PC-9 (cell line): ENCODE data around the gene IDH3G.

Experiments used
- EZH2 ChIP-seq: fragments of 200-600 bp; sonication (generic); IDR thresholded peaks from 2 replicates; pipeline ENCODE4 v1.8.0; 2017; ENCODE audit warnings: antibody characterized with exemption, low read depth
- TF ChIP-seq, protein P1 (sequence below): fragments of 200-600 bp; sonication (generic); conservative IDR thresholded peaks from 2 replicates; pipeline ENCODE4 v1.6.1; 2017; ENCODE audit warnings: mixed run types, antibody characterized with exemption, mild to moderate bottlenecking, moderate library complexity

DNA sequence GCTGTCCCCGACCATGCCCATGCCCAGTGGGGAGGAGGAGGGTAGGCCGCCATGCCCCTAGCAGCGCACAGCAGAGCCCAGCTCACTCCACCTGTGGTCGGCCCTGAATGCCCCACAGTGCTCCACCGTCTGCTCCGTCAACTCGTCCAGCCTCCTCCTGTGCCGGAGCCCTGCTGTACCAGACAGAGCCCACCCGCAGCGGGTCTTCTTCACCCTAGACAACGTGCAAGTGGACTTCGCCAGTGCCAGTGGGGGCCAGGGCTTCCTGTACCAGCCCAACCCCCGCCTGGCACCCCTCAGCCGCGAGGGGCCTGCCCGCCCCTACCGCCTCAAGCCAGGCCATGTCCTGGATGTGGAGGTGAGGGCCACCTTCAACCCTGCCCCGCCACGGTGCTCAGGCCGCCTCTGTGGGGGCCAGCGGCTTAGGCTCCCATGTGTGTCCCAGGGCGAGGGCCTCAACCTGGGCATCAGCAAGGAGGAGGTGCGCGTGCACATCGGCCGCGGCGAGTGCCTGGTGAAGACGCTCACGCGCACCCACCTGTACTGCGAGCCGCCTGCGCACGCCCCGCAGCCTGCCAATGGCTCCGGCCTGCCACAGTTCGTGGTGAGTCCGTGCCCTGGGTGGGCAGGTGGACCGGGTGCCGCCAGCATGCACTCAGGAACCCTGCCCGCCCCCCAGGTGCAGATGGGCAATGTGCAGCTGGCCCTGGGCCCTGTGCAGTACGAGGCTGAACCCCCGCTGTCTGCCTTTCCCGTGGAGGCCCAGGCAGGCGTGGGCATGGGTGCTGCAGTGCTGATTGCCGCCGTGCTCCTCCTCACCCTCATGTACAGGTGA lies 20.2 kb downstream of the IDH3G start:
- TF ChIP-seq, protein P1, sequence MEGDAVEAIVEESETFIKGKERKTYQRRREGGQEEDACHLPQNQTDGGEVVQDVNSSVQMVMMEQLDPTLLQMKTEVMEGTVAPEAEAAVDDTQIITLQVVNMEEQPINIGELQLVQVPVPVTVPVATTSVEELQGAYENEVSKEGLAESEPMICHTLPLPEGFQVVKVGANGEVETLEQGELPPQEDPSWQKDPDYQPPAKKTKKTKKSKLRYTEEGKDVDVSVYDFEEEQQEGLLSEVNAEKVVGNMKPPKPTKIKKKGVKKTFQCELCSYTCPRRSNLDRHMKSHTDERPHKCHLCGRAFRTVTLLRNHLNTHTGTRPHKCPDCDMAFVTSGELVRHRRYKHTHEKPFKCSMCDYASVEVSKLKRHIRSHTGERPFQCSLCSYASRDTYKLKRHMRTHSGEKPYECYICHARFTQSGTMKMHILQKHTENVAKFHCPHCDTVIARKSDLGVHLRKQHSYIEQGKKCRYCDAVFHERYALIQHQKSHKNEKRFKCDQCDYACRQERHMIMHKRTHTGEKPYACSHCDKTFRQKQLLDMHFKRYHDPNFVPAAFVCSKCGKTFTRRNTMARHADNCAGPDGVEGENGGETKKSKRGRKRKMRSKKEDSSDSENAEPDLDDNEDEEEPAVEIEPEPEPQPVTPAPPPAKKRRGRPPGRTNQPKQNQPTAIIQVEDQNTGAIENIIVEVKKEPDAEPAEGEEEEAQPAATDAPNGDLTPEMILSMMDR = no peak
- TF ChIP-seq EZH2 = no peak
